Fibroblast of villous mesenchyme (primary cell): ENCODE results near the gene SLC13A1. TPM values are rescaled to one million over a fixed set of nuclear protein-coding genes. Genes with fewer than 3 reads are reported as not detected.
A peak's percentile ranks its signal among the peaks of the same experiment; 100 is the strongest.

ENCODE experiments used
- DNase-seq: peaks from one replicate; pipeline ENCODE4 v3.0.0-alpha.2; 2010; ENCODE audit warnings: low read depth
- H3K4me3 ChIP-seq: 2 replicates; pipeline ENCODE4 v1.5.1; 2011; ENCODE audit warnings: low read depth, mild to moderate bottlenecking, low read length
- CTCF ChIP-seq: IDR thresholded peaks from 2 replicates; pipeline ENCODE4 v1.5.1; 2012; ENCODE audit warnings: low read depth, mild to moderate bottlenecking, low read length; ENCODE audit not compliant: insufficient read depth
- total RNA-seq: library from RNA; depleted of rRNA; stranded (reverse); fragments of >200 nt; gene quantifications from 2 replicates; pipeline ENCODE4 v1.2.3, GENCODE V29; 2012

SLC13A1 gene
- total RNA-seq, 1 donor, result not detected

GRCh38 chr7:123122916-123123315 lies 76.9 kb downstream of the SLC13A1 start:
- DNase-seq, result no peak
- H3K4me3 ChIP-seq, result no peak overlapping the region
- no peak for TF ChIP-seq CTCF

GRCh38 chr7:123120286-123120685 lies 79.5 kb downstream of the SLC13A1 start:
- peak; percentile 49 for DNase-seq
- H3K4me3 ChIP-seq, result no peak overlapping the region
- TF ChIP-seq CTCF, result no peak

GRCh38 chr7:123115331-123115730 lies 84.4 kb downstream of the SLC13A1 start:
- no peak for TF ChIP-seq CTCF
- no peak overlapping the region for H3K4me3 ChIP-seq
- no peak for DNase-seq

- no peak for TF ChIP-seq CTCF
- no peak for DNase-seq
- H3K4me3 ChIP-seq, result no peak overlapping the region
Observed at GRCh38 chr7:123114288-123114687, 85.5 kb downstream of the SLC13A1 start.

- no peak for TF ChIP-seq CTCF
- H3K4me3 ChIP-seq, result no peak overlapping the region
- DNase-seq, result no peak
Observed at GRCh38 chr7:123112833-123113232, 86.9 kb downstream of the SLC13A1 start.

- TF ChIP-seq CTCF, result no peak
- no peak for DNase-seq
- H3K4me3 ChIP-seq, result no peak overlapping the region
Observed at GRCh38 chr7:123099712-123100111, 100.1 kb downstream of the SLC13A1 start.

- no peak overlapping the region for H3K4me3 ChIP-seq
- DNase-seq, result no peak
- no peak for TF ChIP-seq CTCF
Observed at GRCh38 chr7:123096976-123097375, 102.8 kb downstream of the SLC13A1 start.
